ENCODE measurements around the gene C11orf42. TPM values are rescaled to one million over a fixed set of nuclear protein-coding genes. Genes with fewer than 3 reads are reported as not detected.
A peak's percentile ranks its signal among the peaks of the same experiment; 100 is the strongest.

Gene C11orf42
- total RNA-seq, 5 donors from 2014 or later (not counting 1 experiment from before 2014, with no cell fraction given), result not detected

DNA sequence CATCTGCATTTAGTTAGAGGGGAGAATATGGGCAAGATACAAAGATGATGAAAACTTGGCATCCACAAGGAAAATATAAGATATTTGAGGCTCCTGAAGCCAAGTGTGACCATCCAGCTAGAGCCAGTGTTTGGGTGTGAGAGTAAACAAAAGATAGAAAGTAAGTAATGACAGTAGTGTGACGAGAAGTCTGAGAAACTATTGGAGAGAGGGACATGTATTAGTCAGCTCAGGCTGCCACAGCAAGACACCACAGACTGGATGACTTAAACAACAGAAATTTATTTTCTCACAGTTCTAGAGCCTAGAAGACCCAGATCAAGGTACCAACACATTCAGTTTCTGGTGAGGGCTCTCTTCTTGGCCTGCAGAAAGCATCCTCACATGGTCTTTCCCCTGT is 47.8 kb downstream of the C11orf42 start:
- Mint-ChIP-seq H3K36me3 (no peaks in the 10 kb centered on the region), H3K9me3 (no peaks in the 10 kb centered on the region), H3K4me1 (no peaks in the 10 kb centered on the region), H3K4me3 (no peak overlapping the region), H3K27me3 (peaks cover 0 to 3% of the 10 kb centered on the region in 2 donors), H3K27ac (no peak overlapping the region)
- no peaks in the 10 kb centered on the region for H3K36me3 ChIP-seq (ENCODE audit: control insufficient read depth in 2 of 2, extremely low read depth in 1 of 2, insufficient read depth in 1 of 2, low read length in 1 of 2)
- 43% methylated on average over 1 of the region's 1 CpG for WGBS (ENCODE audit: insufficient coverage)
- no peaks in the 10 kb centered on the region for H3K9me3 ChIP-seq
- DNase-seq (no peak), ATAC-seq (replicated peaks in 1 of 4) (no peak)
- no peak overlapping the region for H3K4me3 ChIP-seq (ENCODE audit: control insufficient read depth in 1 of 2, extremely low read depth in 1 of 2, low read length in 1 of 2)
- H3K27me3 ChIP-seq (replicated peaks in 1 of 2; ENCODE audit: control insufficient read depth in 2 of 2, extremely low read depth in 1 of 2, insufficient read depth in 2 of 2, low read length in 1 of 2), result peaks cover 5 to 10% of the 10 kb centered on the region in 2 experiments
- H3K27ac ChIP-seq (ENCODE audit: low read length), result no peak overlapping the region
- no peaks in the 10 kb centered on the region for H3K4me1 ChIP-seq (ENCODE audit: control insufficient read depth in 1 of 2, extremely low read depth in 1 of 2, insufficient read depth in 2 of 2, low read length in 2 of 2)
- ChIA-PET CTCF (interaction anchor here in 1 of 2 donors (0.9 kb wide), 1 partner anchor 25 kb away, joined by 3 read pairs; no protein-coding TSS in a partner anchor), POLR2A (no interaction called here)

DNA sequence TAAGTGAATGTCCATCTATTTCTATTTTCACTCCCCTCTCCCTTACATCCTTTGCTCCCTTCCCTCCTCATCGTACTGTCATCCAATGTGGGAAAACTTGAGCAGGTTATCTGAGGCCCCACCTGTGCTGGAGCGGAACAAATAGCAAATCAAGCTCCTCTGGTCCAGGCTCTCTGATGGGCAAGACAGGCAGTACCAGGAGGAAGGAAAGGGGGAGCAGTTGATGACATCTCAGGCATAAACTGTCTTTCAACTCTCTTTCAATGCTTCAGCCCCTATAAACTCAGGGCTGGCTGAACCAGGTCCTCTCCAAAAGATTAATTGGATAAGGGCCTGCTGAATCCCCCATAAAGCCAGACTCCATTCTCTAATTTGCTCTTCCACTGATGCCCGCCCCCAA is 52.8 kb downstream of the C11orf42 start:
- ChIA-PET POLR2A (no interaction called here), CTCF (no interaction called here)
- Histone ChIP-seq H3K27ac (ENCODE audit: low read length) (no peak overlapping the region), H3K9me3 (no peaks in the 10 kb centered on the region), H3K4me1 (ENCODE audit: control insufficient read depth in 1 of 2, extremely low read depth in 1 of 2, insufficient read depth in 2 of 2, low read length in 2 of 2) (peaks cover 0 to 20% of the 10 kb centered on the region in 2 experiments), H3K4me3 (ENCODE audit: control insufficient read depth in 1 of 2, extremely low read depth in 1 of 2, low read length in 1 of 2) (no peak overlapping the region), H3K27me3 (replicated peaks in 1 of 2; ENCODE audit: control insufficient read depth in 2 of 2, extremely low read depth in 1 of 2, insufficient read depth in 2 of 2, low read length in 1 of 2) (peaks cover 27 to 30% of the 10 kb centered on the region in 2 experiments), H3K36me3 (ENCODE audit: control insufficient read depth in 2 of 2, extremely low read depth in 1 of 2, insufficient read depth in 1 of 2, low read length in 1 of 2) (no peaks in the 10 kb centered on the region)
- Mint-ChIP-seq H3K36me3 (no peaks in the 10 kb centered on the region), H3K27me3 (peaks cover 0 to 12% of the 10 kb centered on the region in 2 donors), H3K9me3 (no peaks in the 10 kb centered on the region), H3K27ac (no peak overlapping the region), H3K4me3 (peak overlapping the region in 1 of 3 donors; percentile 71), H3K4me1 (peaks cover 0 to 11% (median 7%) of the 10 kb centered on the region in 3 donors)
- DNase-seq (peak in 1 of 35 experiments; percentile 14), ATAC-seq (replicated peaks in 1 of 4) (no peak)
- no CpG with 5 or more reads among the region's 3 CpGs for WGBS (ENCODE audit: insufficient coverage)

DNA sequence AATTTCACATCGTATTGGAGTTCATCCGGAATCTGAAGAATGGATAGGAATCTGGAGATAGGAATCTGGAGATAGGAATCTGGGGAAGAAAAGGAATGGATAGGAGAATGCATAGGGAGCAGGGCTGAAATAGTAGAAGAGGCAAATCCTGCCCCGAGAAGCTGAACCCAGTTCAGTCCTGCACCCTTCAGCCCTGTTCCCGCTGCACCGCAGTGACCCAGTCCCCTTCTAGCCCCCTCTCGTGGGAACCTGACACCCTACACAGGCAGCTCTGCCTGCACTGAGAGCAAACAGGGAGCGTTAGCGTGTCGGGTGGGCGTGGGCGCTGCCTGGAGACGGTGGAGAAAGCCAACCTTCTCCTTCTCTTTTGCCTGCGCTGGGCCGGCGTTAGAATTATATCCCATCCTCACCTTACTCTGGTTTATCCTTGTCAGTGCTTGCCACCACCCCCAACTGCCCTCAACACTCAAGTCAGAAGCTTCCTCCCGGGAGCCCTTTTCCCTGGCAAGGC is 53.3 kb downstream of the C11orf42 start:
- peak in 1 of 35 experiments; percentile 16 for DNase-seq
- peaks cover 27 to 33% of the 10 kb centered on the region in 2 experiments for H3K27me3 ChIP-seq (replicated peaks in 1 of 2; ENCODE audit: control insufficient read depth in 2 of 2, extremely low read depth in 1 of 2, insufficient read depth in 2 of 2, low read length in 1 of 2)
- CTCF ChIA-PET, result no interaction called here
- Mint-ChIP-seq H3K27ac (no peak overlapping the region), H3K36me3 (no peaks in the 10 kb centered on the region), H3K27me3 (peaks cover under 1 to 13% of the 10 kb centered on the region in 2 donors), H3K4me3 (peak overlapping the region in 2 of 3 donors; percentile 71 to 73), H3K9me3 (no peaks in the 10 kb centered on the region), H3K4me1 (peaks cover 0 to 11% (median 7%) of the 10 kb centered on the region in 3 donors)
- 12% methylated on average over 15 of the region's 16 CpGs for WGBS (ENCODE audit: insufficient coverage)
- H3K4me1 ChIP-seq (ENCODE audit: control insufficient read depth in 1 of 2, extremely low read depth in 1 of 2, insufficient read depth in 2 of 2, low read length in 2 of 2), result peaks cover 0 to 20% of the 10 kb centered on the region in 2 experiments
- peak; percentile 23 to 42 (median 28) for ATAC-seq (replicated peaks in 1 of 4)
- POLR2A ChIA-PET, result no interaction called here
- no peaks in the 10 kb centered on the region for H3K9me3 ChIP-seq
- H3K27ac ChIP-seq (ENCODE audit: low read length), result no peak overlapping the region
- H3K4me3 ChIP-seq (ENCODE audit: control insufficient read depth in 1 of 2, extremely low read depth in 1 of 2, low read length in 1 of 2), result peak overlapping the region in 1 of 2 donors; percentile 38
- no peaks in the 10 kb centered on the region for H3K36me3 ChIP-seq (ENCODE audit: control insufficient read depth in 2 of 2, extremely low read depth in 1 of 2, insufficient read depth in 1 of 2, low read length in 1 of 2)

DNA sequence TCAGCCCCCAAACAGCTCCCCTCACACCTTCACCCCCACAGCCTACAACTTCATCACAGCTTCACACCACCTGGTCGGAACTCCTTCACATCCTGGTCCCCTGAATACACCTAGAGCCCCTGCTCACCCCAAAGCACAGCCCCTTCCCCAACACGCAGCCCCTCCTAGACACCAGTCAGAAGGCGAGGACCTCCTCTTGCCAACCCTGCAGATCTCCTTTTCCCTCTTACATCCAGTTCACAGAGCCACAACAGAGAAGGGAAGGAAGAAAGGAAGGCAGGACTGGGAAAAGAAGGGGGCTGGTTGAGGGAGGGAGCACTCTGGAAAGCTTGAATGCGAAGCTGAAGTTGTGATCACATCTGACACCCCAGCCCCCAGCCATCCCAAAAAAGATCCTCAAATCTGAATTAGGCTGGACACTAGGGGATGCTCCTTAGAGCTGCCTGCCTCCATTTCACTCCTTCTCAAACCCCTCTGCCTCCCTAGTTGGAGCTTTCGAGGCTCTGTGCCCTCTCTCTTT is 54.9 kb downstream of the C11orf42 start:
- POLR2A ChIA-PET, result no interaction called here

More for the DNA sequence above, 54.9 kb downstream of the C11orf42 start:
- CTCF ChIA-PET, result interaction anchor here (0.6 to 0.8 kb wide), 2 partner anchors 9 to 103 kb away, joined by 3 to 4 read pairs; no protein-coding TSS in a partner anchor
- H3K4me1 ChIP-seq (ENCODE audit: control insufficient read depth in 1 of 2, extremely low read depth in 1 of 2, insufficient read depth in 2 of 2, low read length in 2 of 2), result peaks cover 0 to 20% of the 10 kb centered on the region in 2 experiments
- no peak overlapping the region for H3K27ac ChIP-seq (ENCODE audit: low read length)
- Mint-ChIP-seq H3K4me1 (peaks cover 0 to 11% (median 7%) of the 10 kb centered on the region in 3 donors), H3K9me3 (no peaks in the 10 kb centered on the region), H3K27me3 (peaks cover 17 to 25% of the 10 kb centered on the region in 2 donors), H3K36me3 (no peaks in the 10 kb centered on the region), H3K27ac (no peak overlapping the region), H3K4me3 (no peak overlapping the region)
- H3K9me3 ChIP-seq, result no peaks in the 10 kb centered on the region
- ATAC-seq (replicated peaks in 1 of 4) (no peak), DNase-seq (peak in 1 of 35 experiments; percentile 7)
- H3K36me3 ChIP-seq (ENCODE audit: control insufficient read depth in 2 of 2, extremely low read depth in 1 of 2, insufficient read depth in 1 of 2, low read length in 1 of 2), result no peaks in the 10 kb centered on the region
- peaks cover 24 to 33% of the 10 kb centered on the region in 2 experiments for H3K27me3 ChIP-seq (replicated peaks in 1 of 2; ENCODE audit: control insufficient read depth in 2 of 2, extremely low read depth in 1 of 2, insufficient read depth in 2 of 2, low read length in 1 of 2)
- H3K4me3 ChIP-seq (ENCODE audit: control insufficient read depth in 1 of 2, extremely low read depth in 1 of 2, low read length in 1 of 2), result peak overlapping the region; percentile 29 to 53
- 41% methylated on average over 2 of the region's 5 CpGs for WGBS (ENCODE audit: insufficient coverage)

Other genes with a start within 250 kb of the C11orf42 start
- gene OR56A5, start 237.1 kb upstream of the C11orf42 start, total RNA-seq, result not detected
- under 1 TPM in 1 of 5 donors, not detected in 4; 0.32 TPM for gene OR52L1, start 218.6 kb upstream of the C11orf42 start, total RNA-seq
- under 1 TPM in 2 of 5 donors, not detected in 3; 0.07 to 0.09 TPM for gene OR56A4, start 198.6 kb upstream of the C11orf42 start, total RNA-seq
- gene OR56A1, start 174.8 kb upstream of the C11orf42 start, total RNA-seq, result under 1 TPM in 1 of 5 donors, not detected in 4; 0.23 TPM
- gene OR56B4, start 97.9 kb upstream of the C11orf42 start, total RNA-seq, result not detected
- gene OR52B2, start 35.2 kb upstream of the C11orf42 start, total RNA-seq, result not detected
- gene OR52W1, start 6.3 kb upstream of the C11orf42 start, total RNA-seq, result not detected
- 10 to 100 TPM; 28.9 to 49.7 (median 45.4) TPM for gene FHIP1B, start 29.1 kb downstream of the C11orf42 start, total RNA-seq
- gene CNGA4, start 33.5 kb downstream of the C11orf42 start, total RNA-seq, result under 1 TPM; 0.20 to 0.88 (median 0.44) TPM
- gene CCKBR, start 54.3 kb downstream of the C11orf42 start, total RNA-seq, result not detected
- gene CAVIN3, start 114.9 kb downstream of the C11orf42 start, total RNA-seq, result under 1 TPM in 2 of 5 donors, not detected in 3; 0.23 to 0.43 TPM
- gene SMPD1, start 184.9 kb downstream of the C11orf42 start, total RNA-seq, result 10 to 100 TPM; 33.5 to 58.3 (median 38.3) TPM
- 100 to 1,000 TPM in 3 of 5 donors, 10 to 100 TPM in 2; 71.3 to 152 (median 106) TPM for gene APBB1, start 213.5 kb downstream of the C11orf42 start, total RNA-seq
- 1 to 10 TPM; 1.2 to 5.5 (median 2.5) TPM for gene HPX, start 235.4 kb downstream of the C11orf42 start, total RNA-seq

All from T-cell (primary cell).